Natural killer cell treated with Interleukin-12 subunit alpha and Interleukin-12 subunit beta and Interleukin-15 and Interleukin-18, amount 100 ng/mL, for 72 hours (primary cell): Measurements from ENCODE around the gene DOC2B. TPM values are rescaled to one million over a fixed set of nuclear protein-coding genes. Genes with fewer than 3 reads are reported as not detected.
A peak's percentile ranks its signal among the peaks of the same experiment; 100 is the strongest.

ENCODE experiments used
- ATAC-seq, 2 donors: fragments of 150-1000 bp; cut with Tn5 transposase in 1 of 2; sonication (Bioruptor Pico), chemical (Tn5 transposase) in 1 of 2; 2 replicates each; pipeline ENCODE4 v1.10.0; 2021
- DNase-seq: peaks from one replicate; pipeline ENCODE4 v3.0.0; 2022; ENCODE audit warnings: low spot score
- H3K27ac Mint-ChIP-seq, 2 donors: 1 replicate in 1 of 2; 2 replicates in 1 of 2; pipeline ENCODE4 v1.8.0; 2022; ENCODE audit warnings: mixed read lengths in 2 of 2, mild to moderate bottlenecking in 1 of 2, moderate library complexity in 1 of 2
- H3K27me3 Mint-ChIP-seq, 2 donors: 1 replicate in 1 of 2; 2 replicates in 1 of 2; pipeline ENCODE4 v1.8.0; 2022; ENCODE audit warnings: mixed read lengths in 2 of 2
- H3K36me3 Mint-ChIP-seq: one replicate; pipeline ENCODE4 v1.8.0; 2022; ENCODE audit warnings: mixed read lengths
- H3K4me1 Mint-ChIP-seq, 2 donors: 1 replicate in 1 of 2; 2 replicates in 1 of 2; pipeline ENCODE4 v1.8.0; 2022; ENCODE audit warnings: low read depth in 2 of 2, mixed read lengths in 2 of 2, mild to moderate bottlenecking in 1 of 2
- H3K4me3 Mint-ChIP-seq: one replicate; pipeline ENCODE4 v1.8.0; 2022; ENCODE audit warnings: mixed read lengths
- H3K9me3 Mint-ChIP-seq: 2 replicates; pipeline ENCODE4 v1.8.0; 2022; ENCODE audit warnings: mixed read lengths
- total RNA-seq, 2 donors: library from RNA; stranded (reverse); gene quantifications; one replicate each; pipeline ENCODE4 v1.2.3, GENCODE V29; 2022

The DOC2B gene
- total RNA-seq, 2 donors from 2014 or later: 3.7 to 17.9 TPM

GRCh38 chr17:192666-193425 lies 11.4 kb upstream of the DOC2B start:
- ATAC-seq (no peak), DNase-seq (no peak)
- no peaks in the 10 kb centered on the region for H3K9me3 Mint-ChIP-seq
- peaks cover 0 to 7% of the 10 kb centered on the region in 2 donors for H3K4me1 Mint-ChIP-seq
- H3K36me3 Mint-ChIP-seq: no peaks in the 10 kb centered on the region
- H3K4me3 Mint-ChIP-seq: no peak overlapping the region
- H3K27me3 Mint-ChIP-seq: peaks cover 0 to 6% of the 10 kb centered on the region in 2 donors
- no peak overlapping the region for H3K27ac Mint-ChIP-seq

GRCh38 chr17:189444-189843 lies 8.0 kb upstream of the DOC2B start:
- peak; percentile 40 for DNase-seq
- no peaks in the 10 kb centered on the region for H3K9me3 Mint-ChIP-seq
- peak overlapping the region in 1 of 2 donors; percentile 38 for H3K27ac Mint-ChIP-seq
- H3K4me3 Mint-ChIP-seq: no peak overlapping the region
- H3K36me3 Mint-ChIP-seq: no peaks in the 10 kb centered on the region
- H3K4me1 Mint-ChIP-seq: peaks cover 0 to 13% of the 10 kb centered on the region in 2 donors
- ATAC-seq: no peak
- peaks cover 0 to 14% of the 10 kb centered on the region in 2 donors for H3K27me3 Mint-ChIP-seq

GRCh38 chr17:187130-187529 lies 5.7 kb upstream of the DOC2B start:
- no peak overlapping the region for H3K27ac Mint-ChIP-seq
- H3K9me3 Mint-ChIP-seq: no peaks in the 10 kb centered on the region

GRCh38 chr17:185445-186138 lies 4.1 kb upstream of the DOC2B start:
- H3K27ac Mint-ChIP-seq: peak overlapping the region; percentile 14 to 63
- DNase-seq: peak; percentile 80
- H3K27me3 Mint-ChIP-seq: peaks cover 19 to 36% of the 10 kb centered on the region in 2 donors
- no peaks in the 10 kb centered on the region for H3K9me3 Mint-ChIP-seq
- H3K36me3 Mint-ChIP-seq: no peaks in the 10 kb centered on the region
- peaks cover 0 to 18% of the 10 kb centered on the region in 2 donors for H3K4me1 Mint-ChIP-seq
- ATAC-seq: peak in 1 of 2 donors; percentile 49
- no peak overlapping the region for H3K4me3 Mint-ChIP-seq

More at GRCh38 chr17:187130-187529, 5.7 kb upstream of the DOC2B start:
- no peak overlapping the region for H3K4me3 Mint-ChIP-seq
- no peaks in the 10 kb centered on the region for H3K36me3 Mint-ChIP-seq
- peak; percentile 44 for DNase-seq
- ATAC-seq: no peak
- peaks cover 0 to 15% of the 10 kb centered on the region in 2 donors for H3K4me1 Mint-ChIP-seq
- peaks cover 16 to 33% of the 10 kb centered on the region in 2 donors for H3K27me3 Mint-ChIP-seq

- ATAC-seq (no peak), DNase-seq (no peak)
- Mint-ChIP-seq H3K4me1 (peaks cover 0 to 11% of the 10 kb centered on the region in 2 donors), H3K36me3 (no peaks in the 10 kb centered on the region), H3K27me3 (peaks cover 19 to 30% of the 10 kb centered on the region in 2 donors), H3K27ac (no peak overlapping the region), H3K4me3 (no peak overlapping the region), H3K9me3 (no peaks in the 10 kb centered on the region)
Observed at GRCh38 chr17:183021-183420, 1.6 kb upstream of the DOC2B start.

GRCh38 chr17:182050-182751 lies 751 bp upstream of the DOC2B start:
- no peak for DNase-seq
- peak in 1 of 2 donors; percentile 12 for ATAC-seq
- Mint-ChIP-seq H3K4me3 (peak overlapping the region; percentile 26), H3K4me1 (peaks cover 0 to 11% of the 10 kb centered on the region in 2 donors), H3K9me3 (no peaks in the 10 kb centered on the region), H3K36me3 (no peaks in the 10 kb centered on the region), H3K27me3 (peaks cover 22 to 30% of the 10 kb centered on the region in 2 donors), H3K27ac (no peak overlapping the region)

- ATAC-seq: peak in 1 of 2 donors; percentile 65
- H3K4me3 Mint-ChIP-seq: no peak overlapping the region
- no peak overlapping the region for H3K27ac Mint-ChIP-seq
- H3K9me3 Mint-ChIP-seq: no peaks in the 10 kb centered on the region
- H3K36me3 Mint-ChIP-seq: no peaks in the 10 kb centered on the region
- no peak for DNase-seq
- peaks cover 22 to 30% of the 10 kb centered on the region in 2 donors for H3K27me3 Mint-ChIP-seq
- H3K4me1 Mint-ChIP-seq: peaks cover 0 to 9% of the 10 kb centered on the region in 2 donors
Observed at GRCh38 chr17:180381-181244, 837 bp downstream of the DOC2B start.

- Mint-ChIP-seq H3K27me3 (peaks cover 22 to 26% of the 10 kb centered on the region in 2 donors), H3K4me3 (no peak overlapping the region), H3K27ac (no peak overlapping the region), H3K36me3 (no peaks in the 10 kb centered on the region), H3K9me3 (no peaks in the 10 kb centered on the region), H3K4me1 (peaks cover 0 to 5% of the 10 kb centered on the region in 2 donors)
- ATAC-seq (no peak), DNase-seq (peak; percentile 55)
Observed at GRCh38 chr17:179781-180380, 1.6 kb downstream of the DOC2B start.

GRCh38 chr17:179066-179432 lies 2.4 kb downstream of the DOC2B start:
- Mint-ChIP-seq H3K4me3 (no peak overlapping the region), H3K4me1 (peaks cover 0 to 5% of the 10 kb centered on the region in 2 donors), H3K9me3 (no peaks in the 10 kb centered on the region), H3K36me3 (no peaks in the 10 kb centered on the region), H3K27ac (no peak overlapping the region), H3K27me3 (peaks cover 21 to 22% of the 10 kb centered on the region in 2 donors)
- ATAC-seq (no peak), DNase-seq (peak; percentile 23)

- peaks cover 16% of the 10 kb centered on the region in 2 donors for H3K27me3 Mint-ChIP-seq
- peak; percentile 34 for DNase-seq
- H3K27ac Mint-ChIP-seq: no peak overlapping the region
- no peaks in the 10 kb centered on the region for H3K36me3 Mint-ChIP-seq
- H3K4me1 Mint-ChIP-seq: peaks cover 0 to 5% of the 10 kb centered on the region in 2 donors
- no peaks in the 10 kb centered on the region for H3K9me3 Mint-ChIP-seq
- no peak overlapping the region for H3K4me3 Mint-ChIP-seq
- ATAC-seq: no peak
Observed at GRCh38 chr17:178292-179065, 3.0 kb downstream of the DOC2B start.

GRCh38 chr17:177762-178161 lies 3.7 kb downstream of the DOC2B start:
- ATAC-seq (no peak), DNase-seq (peak; percentile 37)
- Mint-ChIP-seq H3K27ac (no peak overlapping the region), H3K27me3 (peaks cover 8 to 9% of the 10 kb centered on the region in 2 donors), H3K4me3 (no peak overlapping the region), H3K4me1 (peaks cover 0 to 5% of the 10 kb centered on the region in 2 donors), H3K36me3 (no peaks in the 10 kb centered on the region), H3K9me3 (no peaks in the 10 kb centered on the region)

- no peak overlapping the region for H3K4me3 Mint-ChIP-seq
- H3K4me1 Mint-ChIP-seq: peaks cover 0 to 3% of the 10 kb centered on the region in 2 donors
- H3K9me3 Mint-ChIP-seq: no peaks in the 10 kb centered on the region
- H3K27me3 Mint-ChIP-seq: peaks cover 3 to 6% of the 10 kb centered on the region in 2 donors
- DNase-seq: peak; percentile 22
- no peak for ATAC-seq
- H3K36me3 Mint-ChIP-seq: no peaks in the 10 kb centered on the region
- no peak overlapping the region for H3K27ac Mint-ChIP-seq
Observed at GRCh38 chr17:177155-177554, 4.3 kb downstream of the DOC2B start.
